GM04503 (cell line): Measurements from ENCODE around the gene PAEP.

Experiments
- DNase-seq: peaks from one replicate; pipeline ENCODE4 v3.0.0-alpha.2; 2012; ENCODE audit warnings: low read depth

The PAEP gene

DNA sequence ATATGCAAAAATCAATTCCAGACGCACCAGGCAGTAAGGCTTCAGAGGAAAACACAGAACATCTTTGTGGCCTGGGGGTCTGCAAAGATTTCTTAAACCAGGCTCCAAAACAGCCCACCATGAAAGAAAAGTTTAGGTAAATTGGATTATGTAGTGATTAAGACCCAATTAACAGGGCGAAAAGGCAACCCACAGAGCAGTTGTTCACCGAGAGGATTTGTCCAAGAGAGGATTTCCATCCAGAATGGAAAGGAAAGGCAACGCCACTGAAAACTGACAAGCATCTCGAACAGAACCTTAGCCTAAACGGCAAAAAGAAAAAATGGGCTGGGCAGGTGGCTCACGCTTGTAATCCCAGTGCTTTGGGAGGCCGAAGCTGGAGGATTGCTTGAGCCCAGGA, 40.4 kb downstream of the PAEP start:
- no peak for DNase-seq

DNA sequence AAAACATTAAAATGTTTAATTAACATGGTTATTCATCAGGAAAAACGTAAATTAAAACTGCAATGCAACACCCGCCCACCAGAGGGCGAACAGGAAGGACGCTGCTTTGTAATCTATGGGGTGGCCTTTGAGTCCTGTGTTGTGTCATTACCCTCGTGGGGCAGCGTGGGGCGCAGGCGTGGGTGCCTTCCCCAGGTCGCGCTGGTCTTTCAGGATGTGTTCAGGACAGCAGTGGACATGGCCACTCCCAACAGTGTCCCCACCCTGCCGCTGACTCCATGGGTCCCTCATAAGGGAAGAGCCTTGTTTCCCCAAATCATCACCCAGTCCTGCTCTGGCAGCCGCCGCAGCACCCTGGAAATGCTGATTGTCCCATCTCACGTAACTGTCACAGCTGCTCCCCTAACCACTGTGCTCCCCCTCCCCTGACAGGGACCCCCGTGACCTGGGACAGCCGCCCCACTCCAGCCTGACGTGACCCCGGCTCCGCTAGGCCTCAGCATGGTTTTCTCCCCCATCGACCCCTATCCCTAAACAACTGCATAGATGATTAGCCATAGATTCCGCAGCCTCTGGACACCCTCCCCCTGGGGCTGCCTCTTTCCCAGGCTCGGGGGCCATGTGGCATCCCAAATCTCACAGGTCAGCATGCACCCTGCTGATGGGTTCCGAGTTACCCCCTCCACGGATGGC, 41.4 kb downstream of the PAEP start:
- no peak for DNase-seq

GRCh38 chr9:135604437-135605237, 43.1 kb downstream of the PAEP start:
- DNase-seq = no peak

DNA sequence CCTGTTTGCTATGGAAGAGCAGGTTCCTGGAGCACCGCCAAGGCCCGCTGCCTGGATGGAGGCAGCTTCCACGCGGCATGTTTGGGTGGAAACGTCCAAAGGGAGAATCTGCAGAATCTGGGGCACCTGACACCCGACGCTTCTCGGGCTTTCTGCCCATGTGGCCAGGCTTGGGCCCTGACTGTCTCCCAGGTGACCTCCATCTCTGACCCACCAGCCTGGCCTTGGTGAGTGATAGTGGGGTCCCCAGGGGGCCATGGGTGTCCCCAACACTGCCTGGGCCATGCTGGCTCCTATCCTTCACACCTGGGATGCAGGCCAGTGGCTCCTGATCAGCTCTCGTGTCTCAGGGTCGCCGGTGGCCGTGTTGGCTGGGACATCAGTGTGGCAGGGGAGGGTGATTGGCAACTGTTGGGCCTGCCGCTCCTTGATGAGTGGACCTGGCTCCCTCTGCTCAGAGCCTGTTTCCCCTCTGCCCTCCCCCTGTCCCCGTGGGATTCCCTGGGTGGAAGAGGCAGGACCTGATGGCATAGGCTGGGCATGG, 43.8 kb downstream of the PAEP start:
- DNase-seq = no peak

DNA sequence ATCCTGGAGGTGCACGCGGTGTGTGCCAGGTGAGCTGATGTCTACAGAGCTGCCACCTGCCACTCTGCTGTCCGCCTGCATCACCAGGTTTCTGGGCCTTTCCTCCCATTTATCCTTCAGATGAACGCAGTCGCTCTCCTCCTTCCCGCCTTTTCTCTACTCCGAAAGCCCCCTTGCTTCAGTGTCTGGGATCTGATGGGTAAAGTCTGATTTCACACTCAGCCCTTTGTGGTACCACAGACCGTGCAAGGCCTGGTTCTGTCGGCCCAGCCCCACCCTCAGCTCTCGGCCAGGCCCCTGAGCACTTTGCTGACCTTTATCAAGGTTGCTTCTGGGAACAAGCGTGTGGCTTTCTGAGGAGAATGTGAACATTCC, 45.3 kb downstream of the PAEP start:
- DNase-seq = no peak

DNA sequence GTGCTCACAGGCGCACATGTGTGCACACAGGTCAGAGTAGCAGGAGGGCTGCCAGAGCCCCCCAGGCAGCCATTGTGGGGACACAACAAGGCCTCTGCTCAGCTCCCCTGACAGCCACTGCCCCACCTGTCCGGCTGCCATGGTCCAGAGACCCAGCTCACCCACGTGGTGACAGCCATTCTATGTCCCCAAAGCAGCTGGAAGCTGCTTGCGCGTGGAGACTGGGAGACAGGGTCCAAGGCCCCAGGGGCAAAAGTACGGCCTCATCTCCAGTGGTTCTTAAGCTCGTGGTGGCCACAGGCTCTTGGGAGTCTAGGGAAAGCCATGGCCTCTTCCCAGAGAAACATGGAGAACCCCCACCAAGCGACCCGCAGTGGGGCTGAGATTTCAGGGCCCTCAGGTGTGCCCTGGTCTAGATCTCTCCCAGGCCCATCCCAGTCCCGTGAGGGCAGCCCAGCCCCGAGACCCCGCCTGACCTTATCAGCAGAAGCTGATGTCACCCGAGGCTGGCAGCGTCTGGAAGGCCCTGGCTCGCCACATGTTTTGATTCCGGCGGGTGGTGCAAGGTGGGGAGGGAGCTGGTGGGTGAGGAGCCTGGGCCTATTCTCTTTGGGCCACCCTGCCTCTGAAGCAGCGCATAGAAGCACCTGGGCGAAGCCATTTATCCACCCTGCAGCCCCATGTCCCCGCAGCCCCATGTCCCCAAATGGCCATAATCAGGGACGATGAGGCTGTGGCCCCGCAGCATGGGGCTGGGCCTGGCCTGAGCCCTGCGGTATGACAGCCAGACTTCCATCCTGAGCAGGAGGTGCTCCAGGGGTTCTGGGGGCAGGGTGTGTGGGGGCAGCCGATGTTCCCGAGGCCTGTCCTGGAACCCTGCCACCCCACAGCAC, 46.1 kb downstream of the PAEP start:
- no peak for DNase-seq

DNA sequence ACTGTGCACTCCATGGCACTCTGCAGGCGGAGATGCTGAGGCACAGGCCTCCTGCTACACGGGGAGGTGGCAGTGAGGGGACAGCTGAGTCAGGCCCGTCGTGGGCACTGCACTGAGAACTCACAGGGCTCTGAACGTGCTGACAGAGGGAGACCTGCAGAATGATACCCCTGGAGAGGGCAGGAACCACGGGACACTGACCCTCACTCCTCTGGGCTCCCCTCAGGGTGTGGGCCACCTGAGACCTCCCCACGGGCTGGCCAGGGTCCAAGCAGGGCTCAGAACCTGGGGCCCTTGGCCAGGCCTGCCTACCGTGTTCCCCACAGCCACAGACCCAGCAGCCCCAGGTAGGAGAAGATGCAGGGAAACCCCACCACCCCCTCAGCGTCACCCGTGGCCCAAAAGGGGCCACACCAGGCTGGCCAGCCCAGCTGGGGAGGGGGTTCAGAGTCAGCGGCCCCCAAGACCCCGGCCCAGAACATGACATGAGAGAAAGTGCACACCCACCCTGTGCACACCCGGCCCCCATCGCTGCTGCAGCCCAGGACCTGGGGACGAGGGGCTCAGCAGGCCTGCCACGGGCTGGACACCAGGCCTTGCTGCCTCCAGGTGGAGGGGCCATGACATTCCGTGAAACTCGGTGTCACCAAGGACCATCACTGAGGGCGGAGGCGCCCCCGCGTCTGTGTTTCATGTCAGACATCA, 46.9 kb downstream of the PAEP start:
- no peak for DNase-seq

DNA sequence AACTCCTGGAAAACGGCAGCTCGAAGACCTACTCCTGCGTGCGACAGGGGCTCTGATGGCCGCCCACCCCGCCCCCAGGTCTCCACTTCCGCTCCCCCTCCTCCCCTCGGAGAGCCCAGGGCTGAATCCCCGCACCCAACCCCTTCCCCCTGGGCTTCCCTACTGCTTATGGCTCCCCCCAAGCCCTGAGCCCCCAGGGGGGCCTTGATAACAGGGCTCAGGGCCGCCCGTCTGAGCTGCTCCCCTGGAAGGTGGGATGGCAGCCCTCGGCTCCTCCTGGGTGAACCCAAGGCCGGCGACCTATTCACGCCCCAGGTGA, 47.4 kb downstream of the PAEP start:
- no peak for DNase-seq

DNA sequence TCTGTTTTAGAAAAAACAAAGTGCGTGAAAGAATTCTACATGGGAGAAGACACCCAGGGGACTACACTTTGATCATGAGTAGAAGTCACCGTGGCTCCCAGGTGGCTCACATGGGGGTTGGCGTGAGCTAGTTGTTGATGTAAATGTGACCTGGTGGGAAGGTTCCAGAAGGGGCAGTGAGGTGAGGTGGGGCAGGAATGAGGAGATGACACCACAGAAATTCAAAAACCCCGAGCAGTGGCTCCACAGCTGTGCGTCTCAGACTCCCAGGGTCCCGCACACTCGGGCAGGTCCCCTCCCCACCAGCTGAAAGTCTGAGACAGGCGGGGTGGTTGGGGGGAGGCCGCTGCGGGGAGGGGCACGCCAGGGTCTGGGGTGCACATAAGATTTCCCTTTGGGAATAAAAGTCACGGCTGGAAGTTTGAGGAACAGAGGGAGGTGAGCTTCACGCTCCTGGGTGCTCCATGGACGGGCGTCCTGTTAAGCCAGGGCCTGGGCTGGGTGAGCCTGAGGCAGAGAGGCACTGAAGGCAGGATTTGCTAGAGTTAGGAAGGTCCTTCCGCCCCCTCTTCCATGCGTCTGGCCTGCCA, 47.9 kb downstream of the PAEP start:
- DNase-seq = no peak

GRCh38 chr9:135610290-135611141, 49.0 kb downstream of the PAEP start:
- DNase-seq = no peak

DNA sequence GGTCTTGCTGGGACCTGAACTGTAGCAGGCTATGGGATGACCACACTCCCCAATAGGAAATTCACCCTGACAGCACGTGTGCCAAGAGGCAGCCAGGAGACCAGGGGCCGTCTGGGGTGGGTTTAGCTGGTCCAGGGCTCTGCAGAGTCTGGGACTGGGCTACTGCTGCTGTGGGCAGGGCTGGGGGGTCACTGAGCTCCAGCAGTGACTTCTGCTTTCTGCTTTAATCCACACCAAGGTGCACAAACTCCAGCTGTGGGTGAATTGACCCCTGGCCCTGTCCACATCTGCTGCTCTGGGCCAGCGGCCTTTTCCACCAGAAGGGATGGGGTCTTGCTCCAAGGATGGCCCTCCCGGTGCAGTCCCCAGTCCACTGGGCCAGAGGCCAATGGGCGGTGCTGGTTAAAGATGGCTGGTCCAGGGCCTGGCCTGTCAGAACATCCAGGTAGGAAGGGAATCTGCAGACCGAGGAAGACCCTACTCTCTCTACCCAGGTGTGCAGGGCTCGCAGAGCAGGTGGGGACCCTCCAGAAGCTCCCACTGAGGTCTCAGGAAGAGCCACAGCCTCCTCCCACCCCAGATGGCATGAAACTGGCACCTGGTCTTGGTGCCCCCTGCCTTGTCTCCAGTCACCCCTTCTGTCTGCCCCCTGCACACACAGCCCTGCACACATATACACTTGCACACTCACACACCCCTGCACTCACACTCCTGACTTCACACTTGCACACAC, 49.8 kb downstream of the PAEP start:
- no peak for DNase-seq

- no peak for DNase-seq
Observed at GRCh38 chr9:135611875-135612209, 50.3 kb downstream of the PAEP start.

- DNase-seq = no peak
Observed at GRCh38 chr9:135612437-135612836, 50.9 kb downstream of the PAEP start.

DNA sequence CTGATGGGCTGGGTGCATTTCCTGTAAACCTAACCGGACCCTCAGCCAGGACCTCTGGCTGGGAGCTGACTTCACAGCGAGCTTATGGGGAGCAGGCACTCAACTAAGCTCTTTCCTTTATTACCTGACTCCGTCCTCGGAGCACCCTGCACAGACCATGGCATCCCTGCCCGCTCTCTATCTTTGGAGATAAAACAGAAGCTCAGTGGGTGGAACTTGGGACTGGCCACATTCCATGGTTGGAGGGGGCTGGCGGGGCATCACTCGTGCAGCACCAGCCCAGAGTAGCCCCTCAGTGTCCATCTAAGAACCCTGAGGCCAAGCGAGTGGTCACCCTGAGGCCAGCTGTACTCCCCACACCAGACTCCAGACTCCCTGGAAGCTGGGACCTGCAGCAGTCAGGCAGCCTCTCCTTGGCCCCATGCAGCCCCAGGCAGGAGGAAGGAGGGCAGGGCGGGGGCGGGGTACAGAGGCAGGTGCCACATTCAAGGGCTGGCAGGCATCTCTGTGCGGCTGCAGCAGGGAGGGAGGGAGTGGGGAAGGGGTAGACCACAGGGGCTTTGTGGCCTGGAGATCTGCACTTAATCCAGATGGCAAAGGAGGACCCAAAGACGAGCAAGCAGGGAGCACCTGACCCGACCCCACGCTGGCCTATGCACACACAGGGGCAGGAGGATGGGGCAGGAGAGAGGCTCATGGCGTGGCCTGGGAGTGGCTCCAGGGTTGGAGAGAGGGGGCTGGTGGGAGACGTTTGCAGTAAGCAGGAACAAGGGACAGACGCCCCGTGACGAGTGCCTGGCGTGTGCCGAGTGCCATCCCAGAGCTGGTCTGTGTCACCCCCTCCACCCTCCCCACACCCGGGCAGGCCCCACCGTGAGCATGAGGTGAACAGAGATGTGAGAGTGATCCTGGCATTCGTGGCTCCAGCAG, 51.7 kb downstream of the PAEP start:
- no peak for DNase-seq

- DNase-seq = no peak
Observed at GRCh38 chr9:135613946-135614805, 52.6 kb downstream of the PAEP start.

DNA sequence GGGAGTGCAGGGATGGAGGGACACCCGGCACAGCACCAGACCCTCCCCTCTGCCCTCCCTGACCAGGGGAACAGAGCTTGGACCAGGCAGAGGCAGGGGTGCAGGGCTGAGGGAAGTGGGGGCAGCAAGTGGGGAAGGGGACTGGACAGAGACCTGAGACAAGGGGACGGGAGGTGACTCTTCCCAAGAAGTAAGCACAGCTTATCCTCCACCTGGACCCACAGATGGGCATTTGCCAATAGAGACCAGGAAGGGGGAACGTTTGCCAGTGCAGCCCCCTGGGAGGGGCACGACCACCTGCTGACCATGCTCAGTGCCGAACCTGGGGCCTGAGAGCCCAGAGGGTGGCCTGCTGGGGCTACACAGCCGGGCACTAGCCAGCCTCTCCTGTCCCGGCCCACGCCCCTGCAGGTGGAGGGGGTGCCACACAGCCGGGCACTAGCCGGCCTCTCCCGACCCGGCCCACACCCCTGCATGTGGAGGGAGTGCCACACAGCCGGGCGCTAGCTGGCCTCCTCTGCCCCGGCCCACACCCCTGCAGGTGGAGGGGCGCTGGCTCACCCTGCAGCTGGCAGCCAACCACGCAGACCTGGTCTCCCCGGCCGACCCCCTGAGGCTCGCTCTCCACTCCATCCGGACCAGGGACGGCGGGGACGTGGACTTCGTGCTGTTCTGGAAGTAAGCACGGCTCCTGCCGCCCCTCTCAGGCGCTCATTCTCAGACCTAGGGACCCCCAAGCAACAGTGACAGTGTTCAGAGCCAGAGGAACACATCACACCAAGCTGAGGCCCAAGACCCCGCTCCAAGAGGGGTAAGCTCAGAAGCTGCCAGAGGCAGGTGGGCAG, 53.5 kb downstream of the PAEP start:
- DNase-seq = no peak
